Activated naive CD8-positive, alpha-beta T cell treated with anti-CD3 and anti-CD28 coated beads, Interleukin-2, amount 50 U/mL, for 24 hours (primary cell): Measurements from ENCODE around the gene ADAP1.

Experiments used
- ATAC-seq: fragments of 150-1000 bp; cut with Tn5 transposase; one replicate; pipeline ENCODE4 v1.10.0; 2021
- DNase-seq: peaks from one replicate; pipeline ENCODE4 v3.0.0; 2021
- H3K27ac Mint-ChIP-seq: one replicate; pipeline ENCODE4 v1.8.0; 2021; ENCODE audit warnings: mild to moderate bottlenecking, mixed read lengths
- H3K27me3 Mint-ChIP-seq: one replicate; pipeline ENCODE4 v1.8.0; 2021; ENCODE audit warnings: mixed read lengths
- H3K36me3 Mint-ChIP-seq: one replicate; pipeline ENCODE4 v1.8.0; 2021; ENCODE audit warnings: low read depth, mixed read lengths
- H3K4me1 Mint-ChIP-seq: one replicate; pipeline ENCODE4 v1.8.0; 2021; ENCODE audit warnings: mixed read lengths
- H3K4me3 Mint-ChIP-seq: one replicate; pipeline ENCODE4 v1.8.0; 2021; ENCODE audit warnings: mild to moderate bottlenecking, moderate library complexity, mixed read lengths
- H3K9me3 Mint-ChIP-seq: one replicate; pipeline ENCODE4 v1.8.0; 2021; ENCODE audit warnings: mixed read lengths

The ADAP1 gene

GRCh38 chr7:900331-901040 is 54.0 kb downstream of the ADAP1 start:
- Mint-ChIP-seq H3K4me1 (no peaks in the 10 kb centered on the region), H3K36me3 (peaks cover 10% of the 10 kb centered on the region), H3K4me3 (no peak overlapping the region), H3K9me3 (no peaks in the 10 kb centered on the region), H3K27ac (no peak overlapping the region), H3K27me3 (no peaks in the 10 kb centered on the region)
- ATAC-seq (no peak), DNase-seq (no peak)

- DNase-seq (no peak), ATAC-seq (no peak)
- Mint-ChIP-seq H3K4me3 (no peak overlapping the region), H3K27me3 (no peaks in the 10 kb centered on the region), H3K9me3 (no peaks in the 10 kb centered on the region), H3K36me3 (peaks cover 12% of the 10 kb centered on the region), H3K4me1 (no peaks in the 10 kb centered on the region), H3K27ac (no peak overlapping the region)
Observed at GRCh38 chr7:899806-900205, 54.7 kb downstream of the ADAP1 start.

- Mint-ChIP-seq H3K4me1 (no peaks in the 10 kb centered on the region), H3K9me3 (no peaks in the 10 kb centered on the region), H3K27me3 (no peaks in the 10 kb centered on the region), H3K4me3 (no peak overlapping the region), H3K36me3 (peaks cover 17% of the 10 kb centered on the region), H3K27ac (no peak overlapping the region)
- no peak for DNase-seq
- ATAC-seq: no peak
Observed at GRCh38 chr7:898855-899681, 55.4 kb downstream of the ADAP1 start.

- Mint-ChIP-seq H3K4me1 (no peaks in the 10 kb centered on the region), H3K36me3 (peaks cover 18% of the 10 kb centered on the region), H3K27me3 (no peaks in the 10 kb centered on the region), H3K4me3 (no peak overlapping the region), H3K9me3 (no peaks in the 10 kb centered on the region), H3K27ac (no peak overlapping the region)
- ATAC-seq: no peak
- no peak for DNase-seq
Observed at GRCh38 chr7:898460-898854, 56.0 kb downstream of the ADAP1 start.

- Mint-ChIP-seq H3K4me3 (no peak overlapping the region), H3K27me3 (no peaks in the 10 kb centered on the region), H3K36me3 (peaks cover 19% of the 10 kb centered on the region), H3K9me3 (no peaks in the 10 kb centered on the region), H3K27ac (no peak overlapping the region), H3K4me1 (no peaks in the 10 kb centered on the region)
- no peak for DNase-seq
- ATAC-seq: no peak
Observed at GRCh38 chr7:897771-898376, 56.6 kb downstream of the ADAP1 start.

GRCh38 chr7:897086-897485 is 57.4 kb downstream of the ADAP1 start:
- no peaks in the 10 kb centered on the region for H3K27me3 Mint-ChIP-seq
- ATAC-seq: no peak
- no peaks in the 10 kb centered on the region for H3K4me1 Mint-ChIP-seq
- DNase-seq: no peak
- no peaks in the 10 kb centered on the region for H3K9me3 Mint-ChIP-seq
- no peak overlapping the region for H3K4me3 Mint-ChIP-seq
- peaks cover 24% of the 10 kb centered on the region for H3K36me3 Mint-ChIP-seq
- no peak overlapping the region for H3K27ac Mint-ChIP-seq

GRCh38 chr7:896346-897075 is 58.0 kb downstream of the ADAP1 start:
- Mint-ChIP-seq H3K36me3 (peaks cover 24% of the 10 kb centered on the region), H3K27ac (no peak overlapping the region), H3K9me3 (no peaks in the 10 kb centered on the region)

GRCh38 chr7:895451-896052 is 58.9 kb downstream of the ADAP1 start:
- DNase-seq: no peak
- no peak overlapping the region for H3K4me3 Mint-ChIP-seq
- no peak for ATAC-seq
- no peaks in the 10 kb centered on the region for H3K9me3 Mint-ChIP-seq
- H3K27me3 Mint-ChIP-seq: no peaks in the 10 kb centered on the region
- peaks cover 24% of the 10 kb centered on the region for H3K36me3 Mint-ChIP-seq
- H3K27ac Mint-ChIP-seq: no peak overlapping the region
- H3K4me1 Mint-ChIP-seq: no peaks in the 10 kb centered on the region

More at GRCh38 chr7:896346-897075, 58.0 kb downstream of the ADAP1 start:
- no peaks in the 10 kb centered on the region for H3K27me3 Mint-ChIP-seq
- H3K4me3 Mint-ChIP-seq: no peak overlapping the region
- H3K4me1 Mint-ChIP-seq: no peaks in the 10 kb centered on the region
- no peak for DNase-seq
- ATAC-seq: no peak

- Mint-ChIP-seq H3K27ac (no peak overlapping the region), H3K9me3 (no peaks in the 10 kb centered on the region), H3K36me3 (peaks cover 24% of the 10 kb centered on the region), H3K4me1 (no peaks in the 10 kb centered on the region), H3K27me3 (no peaks in the 10 kb centered on the region), H3K4me3 (no peak overlapping the region)
- DNase-seq: no peak
- ATAC-seq: no peak
Observed at GRCh38 chr7:894927-895450, 59.5 kb downstream of the ADAP1 start.

GRCh38 chr7:894164-894867 is 60.2 kb downstream of the ADAP1 start:
- Mint-ChIP-seq H3K9me3 (no peaks in the 10 kb centered on the region), H3K4me1 (no peaks in the 10 kb centered on the region), H3K4me3 (no peak overlapping the region), H3K27ac (no peak overlapping the region), H3K27me3 (no peaks in the 10 kb centered on the region), H3K36me3 (peaks cover 24% of the 10 kb centered on the region)
- DNase-seq (no peak), ATAC-seq (no peak)

GRCh38 chr7:893686-894085 is 60.8 kb downstream of the ADAP1 start:
- Mint-ChIP-seq H3K36me3 (peaks cover 24% of the 10 kb centered on the region), H3K9me3 (no peaks in the 10 kb centered on the region), H3K4me3 (no peak overlapping the region), H3K4me1 (no peaks in the 10 kb centered on the region), H3K27ac (no peak overlapping the region), H3K27me3 (no peaks in the 10 kb centered on the region)
- ATAC-seq (no peak), DNase-seq (no peak)

- Mint-ChIP-seq H3K27me3 (no peaks in the 10 kb centered on the region), H3K36me3 (peaks cover 24% of the 10 kb centered on the region), H3K4me1 (no peaks in the 10 kb centered on the region), H3K4me3 (no peak overlapping the region), H3K27ac (no peak overlapping the region), H3K9me3 (no peaks in the 10 kb centered on the region)
- DNase-seq (no peak), ATAC-seq (no peak)
Observed at GRCh38 chr7:892648-893593, 61.6 kb downstream of the ADAP1 start.

GRCh38 chr7:891805-892204 is 62.7 kb downstream of the ADAP1 start:
- Mint-ChIP-seq H3K4me1 (no peaks in the 10 kb centered on the region), H3K4me3 (no peak overlapping the region), H3K27ac (no peak overlapping the region), H3K27me3 (no peaks in the 10 kb centered on the region), H3K9me3 (no peaks in the 10 kb centered on the region), H3K36me3 (peaks cover 27% of the 10 kb centered on the region)
- ATAC-seq: no peak
- DNase-seq: no peak
